ENCODE measurements around the gene LRIG2. TPM values are rescaled to one million over a fixed set of nuclear protein-coding genes. Genes with fewer than 3 reads are reported as not detected.

The LRIG2 gene
- total RNA-seq, 1 experiment from 2014 or later: 13.5 TPM

DNA sequence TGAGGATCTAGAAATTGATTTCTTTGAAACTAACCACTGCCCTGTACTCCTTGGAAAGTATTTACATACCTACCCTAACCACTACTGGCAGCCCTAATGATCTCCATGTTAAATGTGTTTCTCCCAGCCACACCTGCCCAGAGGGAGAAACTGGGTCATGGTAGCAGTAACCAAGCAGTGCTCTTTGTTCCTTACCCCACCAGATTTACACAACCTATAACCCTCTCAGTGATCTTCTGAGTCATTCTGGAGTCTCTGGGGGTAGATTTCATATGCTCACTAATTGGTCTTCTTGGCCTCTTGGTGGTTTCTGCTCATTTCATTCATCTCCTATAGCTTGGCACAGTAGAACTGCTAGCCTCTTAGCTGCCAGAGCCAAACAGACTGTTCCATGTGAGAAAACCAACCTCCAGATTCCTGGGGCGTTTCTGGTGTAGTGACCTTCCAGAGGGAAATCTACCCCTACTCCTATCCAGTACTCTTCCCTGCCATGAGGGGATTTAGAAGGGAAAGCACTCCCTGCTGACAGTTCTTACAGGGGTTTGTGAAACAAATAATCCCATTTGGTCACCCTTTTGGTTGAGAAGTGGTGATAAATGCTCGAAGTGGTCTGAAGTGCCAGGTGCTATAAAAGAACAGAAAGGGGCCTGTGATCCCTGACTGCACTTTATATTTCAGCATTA, 36.2 kb upstream of the LRIG2 start:
- Histone ChIP-seq H4K20me1 (ENCODE audit: insufficient read depth) (no peaks in the 10 kb centered on the region), H3K36me3 (ENCODE audit: control insufficient read depth in 1 of 2, insufficient read depth in 2 of 2, low read length in 2 of 2) (no peaks in the 10 kb centered on the region), H3K79me2 (ENCODE audit: insufficient read depth, low read length) (no peaks in the 10 kb centered on the region), H3K27me3 (ENCODE audit: insufficient read depth, low read length) (no peaks in the 10 kb centered on the region), H3K9me3 (ENCODE audit: control insufficient read depth in 1 of 2, insufficient read depth in 1 of 2, low read depth in 1 of 2, low read length in 2 of 2) (no peaks in the 10 kb centered on the region), H3K4me2 (ENCODE audit: low read length) (no peak overlapping the region), H3K27ac (ENCODE audit: low read depth, low read length) (no peak overlapping the region), H2AFZ (ENCODE audit: low read depth, low read length, poor library complexity, severe bottlenecking) (no peak overlapping the region), H3K9ac (ENCODE audit: low read length) (no peak overlapping the region), H3K9me2 (ENCODE audit: insufficient read depth) (no peaks in the 10 kb centered on the region), H3K4me3 (replicated peaks in 1 of 2; ENCODE audit: low read depth in 1 of 2, low read length in 2 of 2) (no peak overlapping the region), H3K4me1 (ENCODE audit: control insufficient read depth in 1 of 2, insufficient read depth in 2 of 2, low read length in 2 of 2) (peaks cover 0 to under 1% of the 10 kb centered on the region in 2 experiments; a peak in 1 of 4 replicates)
- no peak for ATAC-seq
- ChIA-PET POLR2A (no interaction called here), CTCF (no interaction called here), RAD21 (ENCODE audit: low non-redundant PET in 1 of 2, low total read pairs in 2 of 2, uncharacterized antibody in 2 of 2, unreplicated experiment in 2 of 2) (no interaction called here)
- TF ChIP-seq ZNF274 (IDR thresholded peaks at IDR 0.05; ENCODE audit: low read depth, low read length): no peak
- no peak for TF ChIP-seq POLR2AphosphoS5 (IDR thresholded peaks at IDR 0.05; ENCODE audit: low read depth, low read length)
- TF ChIP-seq YY1 (IDR thresholded peaks at IDR 0.05; ENCODE audit: extremely low read depth, insufficient replicate concordance, low read depth, low read length): no peak
- TF ChIP-seq, protein P1, sequence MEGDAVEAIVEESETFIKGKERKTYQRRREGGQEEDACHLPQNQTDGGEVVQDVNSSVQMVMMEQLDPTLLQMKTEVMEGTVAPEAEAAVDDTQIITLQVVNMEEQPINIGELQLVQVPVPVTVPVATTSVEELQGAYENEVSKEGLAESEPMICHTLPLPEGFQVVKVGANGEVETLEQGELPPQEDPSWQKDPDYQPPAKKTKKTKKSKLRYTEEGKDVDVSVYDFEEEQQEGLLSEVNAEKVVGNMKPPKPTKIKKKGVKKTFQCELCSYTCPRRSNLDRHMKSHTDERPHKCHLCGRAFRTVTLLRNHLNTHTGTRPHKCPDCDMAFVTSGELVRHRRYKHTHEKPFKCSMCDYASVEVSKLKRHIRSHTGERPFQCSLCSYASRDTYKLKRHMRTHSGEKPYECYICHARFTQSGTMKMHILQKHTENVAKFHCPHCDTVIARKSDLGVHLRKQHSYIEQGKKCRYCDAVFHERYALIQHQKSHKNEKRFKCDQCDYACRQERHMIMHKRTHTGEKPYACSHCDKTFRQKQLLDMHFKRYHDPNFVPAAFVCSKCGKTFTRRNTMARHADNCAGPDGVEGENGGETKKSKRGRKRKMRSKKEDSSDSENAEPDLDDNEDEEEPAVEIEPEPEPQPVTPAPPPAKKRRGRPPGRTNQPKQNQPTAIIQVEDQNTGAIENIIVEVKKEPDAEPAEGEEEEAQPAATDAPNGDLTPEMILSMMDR (IDR thresholded peaks at IDR 0.05 in 2 of 3, conservative IDR thresholded peaks at IDR 0.05 in 1 of 3; ENCODE audit: borderline replicate concordance in 1 of 3, insufficient read depth in 1 of 3, low read depth in 2 of 3, low read length in 2 of 3): no peak
- TF ChIP-seq, protein P2, sequence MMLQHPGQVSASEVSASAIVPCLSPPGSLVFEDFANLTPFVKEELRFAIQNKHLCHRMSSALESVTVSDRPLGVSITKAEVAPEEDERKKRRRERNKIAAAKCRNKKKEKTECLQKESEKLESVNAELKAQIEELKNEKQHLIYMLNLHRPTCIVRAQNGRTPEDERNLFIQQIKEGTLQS (IDR thresholded peaks at IDR 0.05): no peak
- TF ChIP-seq EZH2phosphoT487 (IDR thresholded peaks at IDR 0.05; ENCODE audit: borderline replicate concordance): no peak
- no peak for TF ChIP-seq POLR2A (IDR thresholded peaks at IDR 0.05; ENCODE audit: borderline replicate concordance, extremely low read depth, insufficient read depth, insufficient read length)
- TF ChIP-seq, protein P3, sequence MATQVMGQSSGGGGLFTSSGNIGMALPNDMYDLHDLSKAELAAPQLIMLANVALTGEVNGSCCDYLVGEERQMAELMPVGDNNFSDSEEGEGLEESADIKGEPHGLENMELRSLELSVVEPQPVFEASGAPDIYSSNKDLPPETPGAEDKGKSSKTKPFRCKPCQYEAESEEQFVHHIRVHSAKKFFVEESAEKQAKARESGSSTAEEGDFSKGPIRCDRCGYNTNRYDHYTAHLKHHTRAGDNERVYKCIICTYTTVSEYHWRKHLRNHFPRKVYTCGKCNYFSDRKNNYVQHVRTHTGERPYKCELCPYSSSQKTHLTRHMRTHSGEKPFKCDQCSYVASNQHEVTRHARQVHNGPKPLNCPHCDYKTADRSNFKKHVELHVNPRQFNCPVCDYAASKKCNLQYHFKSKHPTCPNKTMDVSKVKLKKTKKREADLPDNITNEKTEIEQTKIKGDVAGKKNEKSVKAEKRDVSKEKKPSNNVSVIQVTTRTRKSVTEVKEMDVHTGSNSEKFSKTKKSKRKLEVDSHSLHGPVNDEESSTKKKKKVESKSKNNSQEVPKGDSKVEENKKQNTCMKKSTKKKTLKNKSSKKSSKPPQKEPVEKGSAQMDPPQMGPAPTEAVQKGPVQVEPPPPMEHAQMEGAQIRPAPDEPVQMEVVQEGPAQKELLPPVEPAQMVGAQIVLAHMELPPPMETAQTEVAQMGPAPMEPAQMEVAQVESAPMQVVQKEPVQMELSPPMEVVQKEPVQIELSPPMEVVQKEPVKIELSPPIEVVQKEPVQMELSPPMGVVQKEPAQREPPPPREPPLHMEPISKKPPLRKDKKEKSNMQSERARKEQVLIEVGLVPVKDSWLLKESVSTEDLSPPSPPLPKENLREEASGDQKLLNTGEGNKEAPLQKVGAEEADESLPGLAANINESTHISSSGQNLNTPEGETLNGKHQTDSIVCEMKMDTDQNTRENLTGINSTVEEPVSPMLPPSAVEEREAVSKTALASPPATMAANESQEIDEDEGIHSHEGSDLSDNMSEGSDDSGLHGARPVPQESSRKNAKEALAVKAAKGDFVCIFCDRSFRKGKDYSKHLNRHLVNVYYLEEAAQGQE (IDR thresholded peaks at IDR 0.05; ENCODE audit: low read depth): no peak
- intact Hi-C loops (cut with micrococcal nuclease): no loop called here
- no TSS peak for BruUV-seq (replicated peaks)
- DNase-seq (ENCODE audit: low read depth, low spot score): no peak
